ENCODE measurements around the gene C17orf78.
"Not testable (repeated sequence)": the region's sequence is repeated elsewhere in the genome, so short reads cannot be mapped to it uniquely, and the experiment has no call there.

Gene C17orf78

DNA sequence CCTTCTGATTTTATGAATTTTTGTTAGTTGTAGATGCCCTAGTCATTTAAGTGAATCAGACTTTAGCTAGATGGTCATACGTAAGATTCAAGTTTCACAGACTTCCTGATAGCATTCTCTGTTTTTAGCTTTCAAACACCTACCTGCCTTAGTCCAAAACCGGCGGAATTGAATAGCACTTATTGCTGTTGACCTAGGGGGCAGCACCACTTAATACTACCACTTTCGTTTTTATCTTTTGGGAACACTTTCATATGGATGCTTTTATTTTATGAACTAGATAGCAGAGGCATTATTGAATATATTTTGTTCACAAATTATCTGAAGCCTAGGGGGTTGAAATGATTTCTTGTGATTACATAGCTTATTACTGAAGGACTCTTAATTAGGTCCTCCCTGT, 62.4 kb downstream of the C17orf78 start:
- no peak for DNase-seq (ENCODE audit: low spot score)

GRCh38 chr17:37440424-37440823, 64.6 kb downstream of the C17orf78 start:
- no peak for DNase-seq (ENCODE audit: low spot score)

GRCh38 chr17:37441369-37442014, 65.7 kb downstream of the C17orf78 start:
- DNase-seq (ENCODE audit: low spot score), result not testable (repeated sequence)

Measured in RKO (cell line).